ENCODE results near the gene EXOC6. TPM values are rescaled to one million over a fixed set of nuclear protein-coding genes. Genes with fewer than 3 reads are reported as not detected.

The EXOC6 gene
- total RNA-seq, 1 experiment from 2014 or later = 17.0 TPM

GRCh38 chr10:92886334-92886961, 38.1 kb downstream of the EXOC6 start:
- TF ChIP-seq, protein P1, sequence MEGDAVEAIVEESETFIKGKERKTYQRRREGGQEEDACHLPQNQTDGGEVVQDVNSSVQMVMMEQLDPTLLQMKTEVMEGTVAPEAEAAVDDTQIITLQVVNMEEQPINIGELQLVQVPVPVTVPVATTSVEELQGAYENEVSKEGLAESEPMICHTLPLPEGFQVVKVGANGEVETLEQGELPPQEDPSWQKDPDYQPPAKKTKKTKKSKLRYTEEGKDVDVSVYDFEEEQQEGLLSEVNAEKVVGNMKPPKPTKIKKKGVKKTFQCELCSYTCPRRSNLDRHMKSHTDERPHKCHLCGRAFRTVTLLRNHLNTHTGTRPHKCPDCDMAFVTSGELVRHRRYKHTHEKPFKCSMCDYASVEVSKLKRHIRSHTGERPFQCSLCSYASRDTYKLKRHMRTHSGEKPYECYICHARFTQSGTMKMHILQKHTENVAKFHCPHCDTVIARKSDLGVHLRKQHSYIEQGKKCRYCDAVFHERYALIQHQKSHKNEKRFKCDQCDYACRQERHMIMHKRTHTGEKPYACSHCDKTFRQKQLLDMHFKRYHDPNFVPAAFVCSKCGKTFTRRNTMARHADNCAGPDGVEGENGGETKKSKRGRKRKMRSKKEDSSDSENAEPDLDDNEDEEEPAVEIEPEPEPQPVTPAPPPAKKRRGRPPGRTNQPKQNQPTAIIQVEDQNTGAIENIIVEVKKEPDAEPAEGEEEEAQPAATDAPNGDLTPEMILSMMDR (IDR thresholded peaks at IDR 0.05) = no peak
- no peak overlapping the region for H3K4me3 ChIP-seq (ENCODE audit: low read depth in 2 of 2, low read length in 2 of 2)
- BruUV-seq (replicated peaks) = no TSS peak
- CTCF ChIA-PET = interaction anchor here (0.6 to 0.7 kb wide), 3 partner anchors 123 to 237 kb away, joined by 4 to 13 read pairs (median 12); no protein-coding TSS in a partner anchor
- no peaks in the 10 kb centered on the region for H3K36me3 ChIP-seq (ENCODE audit: control insufficient read depth, insufficient read depth, low read length)
- intact Hi-C loops (cut with micrococcal nuclease; ENCODE audit: unreplicated experiment) = loop anchor here (10.0 kb wide), 1 partner anchor 188 kb away; the partner anchor contains the start of gene CYP26A1
- H3K9me3 ChIP-seq (ENCODE audit: control insufficient read depth, insufficient read depth, low read depth, low read length) = no peaks in the 10 kb centered on the region
- peak; percentile 65 for ATAC-seq
- H3K4me1 ChIP-seq (ENCODE audit: control insufficient read depth, insufficient read depth, low read length) = peaks cover 14% of the 10 kb centered on the region
- in situ Hi-C loops (cut with HindIII; ENCODE audit: low pct_unique_long_range_greater_than_20kb, low sequenced_read_pairs) = no loop called here
- no peaks in the 10 kb centered on the region for H3K27me3 ChIP-seq (ENCODE audit: control insufficient read depth, insufficient read depth, low read length)
- POLR2A ChIA-PET = interaction anchor here (0.6 kb wide), 1 partner anchor 40 kb away, joined by 3 read pairs; no protein-coding TSS in a partner anchor
- no peak for DNase-seq (ENCODE audit: low read depth, low spot score)
- 0 out of 2 replicates have a peak overlapping the region, but pooled peaks have one; percentile 12 for H3K27ac ChIP-seq (ENCODE audit: low read length)

GRCh38 chr10:92890471-92890870, 42.2 kb downstream of the EXOC6 start:
- in situ Hi-C loops (cut with HindIII; ENCODE audit: low pct_unique_long_range_greater_than_20kb, low sequenced_read_pairs) (no loop called here), intact Hi-C loops (cut with micrococcal nuclease; ENCODE audit: unreplicated experiment) (loop anchor here (5.0 kb wide), 1 partner anchor 397 kb away; no protein-coding TSS in a partner anchor)
- ChIA-PET CTCF (no interaction called here), POLR2A (no interaction called here)
- DNase-seq (ENCODE audit: low read depth, low spot score) (no peak), ATAC-seq (no peak)
- BruUV-seq (replicated peaks) = TSS peak; percentile 24
- H3K4me3 ChIP-seq (ENCODE audit: low read depth in 2 of 2, low read length in 2 of 2) = no peak overlapping the region
- no peaks in the 10 kb centered on the region for H3K36me3 ChIP-seq (ENCODE audit: control insufficient read depth, insufficient read depth, low read length)
- no peaks in the 10 kb centered on the region for H3K27me3 ChIP-seq (ENCODE audit: control insufficient read depth, insufficient read depth, low read length)
- H3K27ac ChIP-seq (ENCODE audit: low read length) = peak overlapping the region; percentile 62
- no peak for TF ChIP-seq POLR2AphosphoS5 (IDR thresholded peaks at IDR 0.05; ENCODE audit: low read depth, low read length)
- TF ChIP-seq, protein P1 (IDR thresholded peaks at IDR 0.05) = no peak
- no peak for TF ChIP-seq SIN3A (IDR thresholded peaks at IDR 0.05; ENCODE audit: borderline replicate concordance, insufficient read depth, low read depth, low read length)
- no peak for TF ChIP-seq TCF7L2 (IDR thresholded peaks at IDR 0.05; ENCODE audit: low read depth, low read length)
- no peak for TF ChIP-seq REST (IDR thresholded peaks at IDR 0.05; ENCODE audit: insufficient read depth in 1 of 2, low read depth in 2 of 2, low read length in 1 of 2)
- no peaks in the 10 kb centered on the region for H3K9me3 ChIP-seq (ENCODE audit: control insufficient read depth, insufficient read depth, low read depth, low read length)
- peaks cover 53% of the 10 kb centered on the region for H3K4me1 ChIP-seq (ENCODE audit: control insufficient read depth, insufficient read depth, low read length)
